ENCODE data around the gene USP21. TPM values are rescaled to one million over a fixed set of nuclear protein-coding genes. Genes with fewer than 3 reads are reported as not detected.

Gene USP21
- total RNA-seq, 1 experiment from 2014 or later = 38.2 TPM

GRCh38 chr1:161111527-161111926 lies 47.8 kb upstream of the USP21 start:
- Histone ChIP-seq H3K4me3 (ENCODE audit: low read depth, low read length) (no peak overlapping the region), H3K4me1 (no peaks in the 10 kb centered on the region; the same call in 1 of the 2 replicates), H3K36me3 (ENCODE audit: control insufficient read depth, insufficient read depth, low read length) (0 out of 2 replicates have a peak, but pooled peaks cover 1% of the 10 kb centered on the region), H3K9me3 (no peaks in the 10 kb centered on the region), H3K27me3 (replicated peaks; ENCODE audit: control insufficient read depth, insufficient read depth, low read length) (no peaks in the 10 kb centered on the region)
- Mint-ChIP-seq H3K27ac (ENCODE audit: unreplicated experiment) (no peak overlapping the region), H3K36me3 (ENCODE audit: insufficient read depth, unreplicated experiment) (peaks cover 22% of the 10 kb centered on the region), H3K27me3 (ENCODE audit: insufficient read depth, unreplicated experiment) (no peaks in the 10 kb centered on the region), H3K9me3 (ENCODE audit: unreplicated experiment) (no peaks in the 10 kb centered on the region), H3K4me1 (ENCODE audit: low read depth, unreplicated experiment) (no peaks in the 10 kb centered on the region), H3K4me3 (ENCODE audit: unreplicated experiment) (no peak overlapping the region)
- TF ChIP-seq CTCF (IDR thresholded peaks at IDR 0.05; ENCODE audit: insufficient read depth in 1 of 2, low read depth in 1 of 2, low read length in 1 of 2, severe bottlenecking in 1 of 2, unreplicated experiment in 1 of 2) = no peak
- no peak for DNase-seq
- intact Hi-C loops (cut with micrococcal nuclease; ENCODE audit: unreplicated experiment) = no loop called here
- CTCF ChIA-PET = no interaction called here
- POLR2A ChIA-PET = no interaction called here
- no TSS peak for BruUV-seq (replicated peaks)

- CTCF ChIA-PET = no interaction called here
- no peak for DNase-seq
Measured at GRCh38 chr1:161113915-161114314, 45.4 kb upstream of the USP21 start.

GRCh38 chr1:161114556-161114955 lies 44.7 kb upstream of the USP21 start:
- no peak overlapping the region for H3K4me3 Mint-ChIP-seq (ENCODE audit: unreplicated experiment)
- no peak for DNase-seq

More at GRCh38 chr1:161113915-161114314, 45.4 kb upstream of the USP21 start:
- no peak overlapping the region for H3K27ac Mint-ChIP-seq (ENCODE audit: unreplicated experiment)
- no peaks in the 10 kb centered on the region for H3K9me3 ChIP-seq
- no peak for TF ChIP-seq CTCF (IDR thresholded peaks at IDR 0.05; ENCODE audit: insufficient read depth in 1 of 2, low read depth in 1 of 2, low read length in 1 of 2, severe bottlenecking in 1 of 2, unreplicated experiment in 1 of 2)
- peaks cover 2% of the 10 kb centered on the region; the same call in 1 of the 2 replicates for H3K4me1 ChIP-seq
- H3K4me1 Mint-ChIP-seq (ENCODE audit: low read depth, unreplicated experiment) = peaks cover under 1% of the 10 kb centered on the region
- H3K27me3 Mint-ChIP-seq (ENCODE audit: insufficient read depth, unreplicated experiment) = no peaks in the 10 kb centered on the region
- POLR2A ChIA-PET = no interaction called here
- H3K36me3 ChIP-seq (ENCODE audit: control insufficient read depth, insufficient read depth, low read length) = 0 out of 2 replicates have a peak, but pooled peaks cover 1% of the 10 kb centered on the region
- H3K27me3 ChIP-seq (replicated peaks; ENCODE audit: control insufficient read depth, insufficient read depth, low read length) = no peaks in the 10 kb centered on the region
- intact Hi-C loops (cut with micrococcal nuclease; ENCODE audit: unreplicated experiment) = no loop called here
- H3K4me3 ChIP-seq (ENCODE audit: low read depth, low read length) = no peak overlapping the region
- no peaks in the 10 kb centered on the region for H3K9me3 Mint-ChIP-seq (ENCODE audit: unreplicated experiment)
- H3K36me3 Mint-ChIP-seq (ENCODE audit: insufficient read depth, unreplicated experiment) = peaks cover 35% of the 10 kb centered on the region
- no peak overlapping the region for H3K4me3 Mint-ChIP-seq (ENCODE audit: unreplicated experiment)
- no TSS peak for BruUV-seq (replicated peaks)

More at GRCh38 chr1:161114556-161114955, 44.7 kb upstream of the USP21 start:
- H3K9me3 ChIP-seq = no peaks in the 10 kb centered on the region
- Mint-ChIP-seq H3K36me3 (ENCODE audit: insufficient read depth, unreplicated experiment) (peaks cover 40% of the 10 kb centered on the region), H3K27me3 (ENCODE audit: insufficient read depth, unreplicated experiment) (no peaks in the 10 kb centered on the region), H3K27ac (ENCODE audit: unreplicated experiment) (no peak overlapping the region), H3K4me1 (ENCODE audit: low read depth, unreplicated experiment) (peaks cover 7% of the 10 kb centered on the region), H3K9me3 (ENCODE audit: unreplicated experiment) (no peaks in the 10 kb centered on the region)
- no peak for TF ChIP-seq CTCF (IDR thresholded peaks at IDR 0.05; ENCODE audit: insufficient read depth in 1 of 2, low read depth in 1 of 2, low read length in 1 of 2, severe bottlenecking in 1 of 2, unreplicated experiment in 1 of 2)
- no peak overlapping the region for H3K4me3 ChIP-seq (ENCODE audit: low read depth, low read length)
- no peaks in the 10 kb centered on the region for H3K27me3 ChIP-seq (replicated peaks; ENCODE audit: control insufficient read depth, insufficient read depth, low read length)
- CTCF ChIA-PET = no interaction called here
- POLR2A ChIA-PET = no interaction called here
- intact Hi-C loops (cut with micrococcal nuclease; ENCODE audit: unreplicated experiment) = no loop called here
- BruUV-seq (replicated peaks) = no TSS peak
- H3K36me3 ChIP-seq (ENCODE audit: control insufficient read depth, insufficient read depth, low read length) = 0 out of 2 replicates have a peak, but pooled peaks cover 1% of the 10 kb centered on the region
- H3K4me1 ChIP-seq = peaks cover 9% of the 10 kb centered on the region
